Stimulated activated CD4-positive, alpha-beta T cell treated with anti-CD3 and anti-CD28 coated beads, Interleukin-15, amount 100 ng/mL, for 48 hours (primary cell): ENCODE results near the gene IRF7.

Experiments used
- DNase-seq, 2 donors: peaks; one replicate each; pipeline ENCODE4 v3.0.0-alpha.2; 2020; ENCODE audit warnings: low read depth in 2 of 2

IRF7 gene

DNA sequence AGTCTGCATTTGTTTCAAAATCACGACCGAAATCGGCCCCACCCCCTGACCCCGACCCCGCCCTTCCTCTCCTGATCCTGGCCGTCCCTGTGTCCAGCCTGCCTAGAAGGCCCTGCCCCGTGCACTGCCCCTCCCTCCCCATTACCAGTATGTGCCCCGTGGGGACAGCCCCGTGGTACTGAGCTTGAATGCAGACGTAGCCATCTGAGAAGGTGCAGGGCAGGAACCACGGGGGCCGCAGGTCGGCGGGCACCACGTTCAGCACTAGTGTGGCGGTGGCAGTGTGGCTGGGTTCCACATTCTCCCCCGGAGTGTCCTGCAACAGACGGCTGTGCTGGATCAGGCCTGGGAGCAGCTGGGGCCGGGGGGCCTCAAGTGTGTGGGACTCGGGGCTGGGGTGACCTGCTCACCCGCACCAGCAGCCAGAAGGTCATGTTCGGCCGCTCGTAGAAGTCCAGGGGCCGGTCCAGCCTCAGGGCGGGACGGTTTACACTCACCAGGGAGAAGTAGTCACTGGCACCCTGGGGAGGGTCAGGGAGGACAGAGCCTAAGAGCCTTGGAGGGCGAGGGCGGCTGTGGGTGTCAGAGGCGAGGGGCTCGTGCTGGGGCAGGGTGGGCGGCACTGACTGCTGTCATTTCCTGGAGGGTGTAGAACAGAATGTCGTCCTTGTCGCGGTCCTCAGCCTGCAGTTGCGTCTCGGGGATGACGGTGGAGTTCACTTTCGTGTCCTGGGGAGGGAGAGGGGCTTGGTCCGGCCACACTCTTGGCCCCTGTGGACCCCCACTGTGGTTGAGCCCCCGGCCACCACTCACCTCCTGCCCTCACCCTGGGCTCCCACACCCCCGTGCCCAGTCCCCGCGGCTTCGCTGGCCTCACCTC is 5.4 kb upstream of the IRF7 start:
- DNase-seq = no peak

DNA sequence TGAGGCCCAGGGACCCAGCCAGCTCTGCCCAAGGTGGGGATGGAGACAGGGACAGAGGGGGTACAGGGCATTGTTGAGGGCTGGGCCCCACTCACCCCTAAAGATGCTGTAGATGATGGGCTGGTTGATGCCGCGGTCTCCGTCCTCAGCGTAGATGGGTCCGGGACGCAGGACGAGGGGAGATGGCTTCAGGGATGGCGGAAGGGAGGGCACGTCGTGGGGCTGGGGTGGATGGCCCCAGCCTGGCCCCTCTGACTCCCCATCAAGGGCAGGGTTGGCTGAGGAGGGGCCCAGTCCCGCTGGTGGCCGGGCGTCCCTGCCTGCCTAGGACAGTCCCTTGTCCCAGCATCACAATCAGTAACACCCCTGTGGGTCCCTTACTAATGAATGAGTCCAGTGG is 4.5 kb upstream of the IRF7 start:
- no peak for DNase-seq

DNA sequence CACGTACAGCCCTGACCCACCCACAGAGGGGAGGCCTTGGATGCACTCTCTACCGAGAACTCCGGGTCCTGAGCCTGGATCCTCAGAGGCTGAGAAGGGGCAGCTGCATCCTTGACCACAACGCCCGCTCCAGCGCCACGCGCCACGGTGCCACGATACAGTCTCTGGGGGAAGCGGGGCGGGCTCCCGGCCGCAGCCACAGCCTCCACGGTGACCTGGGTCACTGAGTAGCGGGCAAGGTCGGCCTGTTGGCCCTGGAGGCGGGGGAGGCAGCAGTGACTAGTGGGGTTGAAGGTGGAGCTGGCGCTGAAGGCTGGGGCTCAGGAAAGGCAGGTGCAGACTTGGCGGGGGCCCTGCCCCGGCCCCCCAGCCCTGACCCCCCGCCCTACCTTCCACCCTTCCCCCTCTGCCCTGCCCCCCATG is 3.9 kb upstream of the IRF7 start:
- DNase-seq = no peak

DNA sequence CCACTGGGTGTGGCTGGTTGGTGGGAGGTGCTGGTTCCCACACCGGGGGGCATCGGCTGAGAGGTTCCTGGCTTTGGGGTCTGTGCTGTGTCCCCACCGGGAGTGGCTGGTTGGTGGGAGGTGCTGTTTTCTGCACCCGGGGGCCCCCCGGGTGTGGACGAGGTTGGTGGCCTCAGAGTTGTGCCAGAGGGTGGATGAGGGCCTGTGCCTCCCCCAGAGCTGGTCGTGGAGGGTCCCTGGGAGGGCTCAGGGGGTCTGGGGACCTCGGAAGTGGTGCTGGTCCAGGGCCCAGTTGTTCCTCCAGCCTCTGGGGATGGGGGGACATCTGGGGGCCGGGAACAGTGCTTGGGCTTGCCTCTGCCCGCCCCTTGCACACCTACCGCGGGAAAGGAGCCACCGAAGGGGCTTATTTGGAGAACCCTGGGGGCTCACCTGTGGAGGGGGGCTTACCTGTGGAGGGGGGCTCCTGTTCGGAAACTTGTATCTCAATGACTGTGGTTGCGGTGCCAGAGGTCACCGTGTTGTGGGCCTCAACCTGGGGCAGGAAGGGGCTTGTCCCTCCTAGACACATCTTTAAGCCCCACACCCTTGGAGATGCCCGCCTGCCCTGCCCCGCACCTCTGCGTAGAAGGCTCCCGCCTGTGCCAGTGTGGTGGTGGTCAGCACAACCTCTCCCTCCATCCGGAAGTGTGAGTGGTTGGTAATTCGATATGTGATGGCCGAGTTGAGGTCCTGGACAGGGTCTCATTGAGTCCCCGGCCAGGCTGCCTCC is 3.3 kb upstream of the IRF7 start:
- DNase-seq = no peak

GRCh38 chr11:617912-618682 is 2.3 kb upstream of the IRF7 start:
- DNase-seq = no peak

DNA sequence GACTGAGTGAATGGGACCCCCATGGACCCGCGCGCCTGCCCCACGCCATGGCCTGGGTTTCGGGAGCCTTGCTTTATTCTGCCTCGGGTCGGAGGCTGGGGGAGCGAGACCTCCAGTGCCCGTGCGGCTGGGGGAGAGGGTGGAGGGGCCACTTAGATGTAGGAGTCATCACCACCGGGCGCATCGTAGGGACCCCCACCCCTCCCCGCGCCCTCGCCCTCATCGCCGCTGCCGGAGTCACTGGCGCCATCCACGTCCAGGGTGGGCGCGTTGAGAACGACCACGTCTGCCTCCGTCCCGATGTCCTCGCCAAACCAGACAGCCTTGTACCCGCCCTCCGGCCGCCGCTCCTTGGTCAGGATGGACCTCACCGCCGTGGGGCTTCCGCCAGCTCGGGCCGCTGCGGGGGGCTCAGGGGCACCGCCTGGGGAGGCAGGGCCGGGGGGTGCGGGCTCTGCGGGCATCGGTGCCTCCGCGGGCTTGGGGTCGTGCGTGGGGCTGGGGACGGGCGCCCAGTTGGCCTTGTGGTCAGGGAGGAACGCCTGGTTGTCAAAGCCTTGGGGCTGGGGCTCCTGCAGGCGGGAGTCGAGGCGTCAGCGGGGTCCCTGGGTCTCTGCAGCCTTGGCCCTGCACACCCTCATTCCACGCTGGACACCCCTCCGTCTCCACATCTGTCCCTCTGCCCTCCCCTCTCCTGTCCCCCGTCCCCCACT is 1.6 kb upstream of the IRF7 start:
- DNase-seq = no peak

DNA sequence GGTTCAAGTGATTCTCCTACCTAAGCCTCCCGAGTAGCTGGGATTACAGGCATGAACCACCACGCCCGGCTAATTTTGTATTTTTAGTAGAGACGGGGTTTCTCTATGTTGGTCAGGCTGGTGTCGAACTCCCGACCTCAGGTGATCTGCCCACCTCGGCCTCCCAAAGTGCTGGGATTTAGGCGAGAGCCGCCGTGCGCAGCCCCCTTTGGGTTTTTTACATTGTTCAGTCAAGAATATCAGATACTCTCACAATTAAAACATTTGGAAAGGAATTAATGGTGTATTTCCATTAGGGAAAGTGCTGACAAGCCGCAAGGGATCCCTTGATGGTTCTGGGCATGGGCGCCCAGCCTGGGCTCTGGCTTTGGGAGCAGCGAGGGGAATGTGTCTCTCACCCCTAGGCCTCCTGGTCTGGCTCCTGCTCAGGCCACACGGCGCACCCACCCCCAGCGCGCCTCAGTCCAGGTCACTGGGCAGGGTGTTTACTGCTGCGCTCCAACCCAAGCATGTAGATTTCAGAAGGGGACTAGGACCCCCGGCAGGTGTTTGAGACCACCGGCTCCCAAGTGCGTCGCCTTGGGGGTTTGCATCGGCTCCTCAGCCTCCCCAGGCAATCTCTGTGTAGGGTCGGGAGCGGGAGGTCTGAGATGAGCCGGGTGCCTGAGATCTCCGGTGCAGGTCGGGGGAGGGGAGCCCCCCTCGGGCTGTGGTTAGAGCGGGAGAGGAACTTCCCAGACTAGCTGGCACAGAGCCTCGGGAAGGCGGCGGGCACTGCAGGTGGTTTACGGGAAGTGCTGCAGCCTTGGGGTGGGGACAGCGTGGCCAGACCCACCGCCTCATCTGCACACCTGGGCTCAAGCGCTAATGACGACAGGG is 809 bp upstream of the IRF7 start:
- DNase-seq = no peak

DNA sequence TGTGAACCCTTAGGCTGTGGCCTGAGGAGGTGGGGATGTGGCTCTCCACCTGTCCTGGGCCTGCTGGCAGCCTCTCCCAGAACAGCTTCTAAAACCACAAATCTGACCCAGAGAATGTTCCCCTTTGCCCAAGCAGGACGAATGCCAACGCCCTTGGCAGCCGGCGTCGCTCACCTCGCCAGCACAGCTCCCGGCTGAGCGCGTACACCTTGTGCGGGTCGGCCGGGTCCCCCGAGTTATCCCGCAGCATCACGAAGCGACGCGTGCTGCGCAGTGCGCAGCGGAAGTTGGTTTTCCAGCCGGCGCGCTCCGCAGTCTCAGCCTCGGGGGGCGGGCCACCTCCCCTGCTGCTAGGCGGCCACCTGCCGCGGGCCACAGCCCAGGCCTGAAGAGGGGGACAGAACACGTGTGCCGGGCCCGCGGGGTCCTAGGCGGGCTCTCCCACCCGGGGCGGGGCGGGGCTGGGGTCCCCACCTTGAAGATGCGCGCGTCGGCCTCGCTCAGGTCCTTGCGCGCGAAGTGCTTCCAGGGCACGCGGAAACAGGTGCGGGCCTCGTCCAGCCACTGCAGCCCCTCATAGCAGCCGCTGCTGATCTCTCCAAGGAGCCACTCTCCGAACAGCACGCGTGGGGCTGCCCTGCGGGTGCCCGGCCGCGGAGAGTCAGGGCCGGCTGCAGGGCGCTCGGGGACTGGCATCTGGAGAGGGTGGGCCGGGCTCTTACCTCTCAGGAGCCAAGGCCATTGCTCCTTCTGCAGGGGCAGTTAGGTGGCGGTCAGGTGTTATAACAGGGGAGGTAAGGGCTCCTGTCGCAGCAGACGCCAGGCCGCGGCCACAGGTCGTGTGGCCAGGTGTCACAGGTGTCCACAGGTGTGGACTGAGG is 887 bp downstream of the IRF7 start:
- DNase-seq = no peak

DNA sequence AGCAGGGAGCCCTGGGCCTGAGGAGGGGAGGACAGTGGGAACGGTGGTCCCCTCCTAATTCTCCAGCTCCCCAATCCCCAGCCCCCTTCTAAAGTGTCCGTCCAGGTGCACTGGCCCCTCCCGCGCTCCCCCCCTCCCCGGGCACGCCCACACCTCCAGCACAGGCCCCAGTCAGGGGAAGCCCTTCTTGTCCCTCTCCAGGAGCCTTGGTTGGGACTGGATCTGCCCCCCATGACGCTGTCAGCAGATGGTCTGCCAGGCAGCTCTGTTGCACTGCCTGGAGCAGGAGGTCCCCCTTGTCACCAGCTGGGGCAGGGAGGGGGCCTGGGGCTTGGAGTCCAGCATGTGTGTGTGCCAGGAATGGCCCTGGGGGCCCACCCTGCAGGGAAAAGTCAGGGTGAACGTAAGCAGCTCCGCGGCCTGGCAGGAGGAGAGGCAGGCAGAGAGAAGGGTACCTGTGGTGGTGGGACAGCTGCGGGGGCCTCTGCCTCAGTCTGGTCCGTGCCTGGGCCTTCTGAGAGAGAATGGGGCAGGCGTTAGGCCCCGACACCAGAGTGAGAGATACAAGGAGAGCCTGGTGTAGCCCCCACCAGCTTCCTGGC is 1.6 kb downstream of the IRF7 start:
- no peak for DNase-seq

GRCh38 chr11:613369-613968 is 2.3 kb downstream of the IRF7 start:
- peak; percentile 73 to 86 for DNase-seq

- DNase-seq = no peak
These were observed 2.8 kb downstream of the IRF7 start for GRCh38 chr11:612961-613300.

DNA sequence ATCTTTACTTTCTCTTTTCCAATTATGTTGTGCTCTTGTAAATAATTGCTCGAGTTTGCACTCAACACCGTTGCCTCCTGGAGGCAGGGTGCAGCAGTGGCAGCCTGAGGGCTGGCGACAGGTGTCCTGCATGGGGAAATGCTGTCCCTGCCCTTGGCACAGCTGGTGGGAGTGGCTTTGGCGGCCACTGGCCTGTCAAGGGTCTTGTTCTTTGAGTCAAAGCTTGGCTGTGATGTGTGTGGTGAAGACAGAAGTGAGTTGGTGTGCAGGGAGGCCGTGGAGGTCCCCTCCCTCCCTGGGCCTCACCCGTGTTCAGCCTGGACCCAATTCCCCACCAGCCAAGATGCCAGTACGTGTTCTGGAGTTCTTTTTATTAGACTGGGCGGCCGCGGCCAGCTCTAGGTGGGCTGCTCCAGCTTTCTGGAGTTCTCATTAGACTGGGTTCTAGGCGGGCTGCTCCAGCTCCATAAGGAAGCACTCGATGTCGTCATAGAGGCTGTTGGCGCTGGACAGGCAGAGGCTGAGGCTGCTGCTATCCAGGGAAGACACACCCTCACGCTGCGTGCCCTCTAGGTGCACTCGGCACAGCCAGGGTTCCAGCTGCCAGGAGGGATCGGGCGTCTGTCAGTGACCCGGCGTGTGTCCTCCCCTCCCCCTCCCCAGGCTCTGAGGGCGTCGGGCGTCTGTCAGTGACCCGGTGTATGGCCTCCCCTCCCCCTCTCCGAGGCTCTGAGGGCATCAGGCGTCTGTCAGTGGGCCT is 3.4 kb downstream of the IRF7 start:
- no peak for DNase-seq

GRCh38 chr11:611001-611996 is 4.5 kb downstream of the IRF7 start:
- no peak for DNase-seq

DNA sequence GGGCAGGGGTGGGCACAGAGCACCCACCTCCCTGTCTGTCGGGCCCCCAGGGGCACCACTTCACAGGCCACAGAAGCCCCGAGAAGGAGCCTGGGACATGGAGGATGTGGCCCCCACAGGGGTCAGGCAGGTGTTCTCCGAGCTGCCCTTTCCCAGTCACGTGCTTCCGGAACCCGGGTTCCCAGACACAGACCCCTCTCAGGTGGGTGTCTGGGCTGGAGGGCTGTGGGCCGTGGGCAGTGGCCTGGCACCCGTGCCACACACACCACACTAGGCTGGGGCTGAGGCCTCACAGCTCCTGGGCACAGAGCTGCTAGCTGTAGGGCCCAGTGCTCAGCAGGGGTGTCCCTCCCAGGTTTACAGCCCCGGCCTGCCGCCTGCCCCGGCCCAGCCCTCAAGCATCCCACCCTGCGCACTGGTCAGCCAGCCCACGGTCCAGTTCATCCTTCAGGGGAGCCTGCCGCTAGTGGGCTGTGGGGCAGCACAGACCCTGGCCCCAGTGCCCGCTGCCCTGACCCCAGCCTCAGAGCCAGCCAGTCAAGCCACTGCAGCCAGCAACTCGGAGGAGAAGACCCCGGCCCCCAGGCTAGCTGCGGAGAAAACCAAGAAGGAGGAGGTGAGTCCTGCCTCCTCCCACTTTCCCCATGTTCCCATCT is 5.5 kb downstream of the IRF7 start:
- DNase-seq = no peak

DNA sequence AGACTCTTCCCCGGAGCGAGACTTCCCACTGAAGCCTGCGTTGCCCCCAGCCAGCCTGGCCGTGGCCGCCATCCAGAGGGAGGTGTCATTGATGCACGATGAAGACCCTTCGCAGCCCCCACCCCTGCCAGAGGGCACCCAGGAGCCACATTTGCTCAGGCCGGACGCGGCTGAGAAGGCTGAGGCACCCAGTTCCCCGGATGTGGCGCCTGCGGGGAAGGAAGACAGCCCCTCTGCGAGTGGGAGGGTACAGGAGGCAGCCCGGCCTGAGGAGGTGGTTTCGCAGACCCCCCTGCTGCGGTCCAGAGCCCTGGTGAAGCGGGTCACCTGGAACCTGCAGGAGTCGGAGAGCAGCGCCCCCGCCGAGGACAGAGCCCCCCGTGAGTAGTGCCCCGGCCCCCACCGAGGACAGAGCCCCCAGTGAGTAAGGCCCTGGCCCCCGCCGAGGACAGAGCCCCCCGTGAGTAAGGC is 6.4 kb downstream of the IRF7 start:
- no peak for DNase-seq

GRCh38 chr11:608791-609251 is 6.9 kb downstream of the IRF7 start:
- no peak for DNase-seq
